ENCODE measurements around the gene TRIM29. TPM values are rescaled to one million over a fixed set of nuclear protein-coding genes. Genes with fewer than 3 reads are reported as not detected.

Gene TRIM29
- total and polyA plus RNA-seq, 2 of the 13 experiments (the other 11 are each of a cell fraction or from before 2014, with no cell fraction given), result 0.86 TPM

GRCh38 chr11:120089036-120090001 is 48.6 kb downstream of the TRIM29 start:
- no TSS peak for BruUV-seq (replicated peaks)
- FAIRE-seq (no peak), DNase-seq (ENCODE audit: low spot score) (no peak), ATAC-seq (no peak)
- Histone ChIP-seq H4K20me1 (ENCODE audit: insufficient read depth, low read length) (no peaks in the 10 kb centered on the region), H2AFZ (ENCODE audit: low read length) (no peak overlapping the region), H3K27ac (ENCODE audit: extremely low read length, insufficient read depth, low read length) (no peak overlapping the region), H3K4me2 (ENCODE audit: low read depth, low read length) (no peak overlapping the region), H3K79me2 (ENCODE audit: insufficient read depth, low read length) (no peaks in the 10 kb centered on the region), H3K36me3 (replicated peaks in 1 of 2; ENCODE audit: control insufficient read depth in 1 of 2, insufficient read depth in 2 of 2, low read length in 2 of 2) (no peaks in the 10 kb centered on the region), H3K4me3 (replicated peaks in 1 of 3; ENCODE audit: insufficient read depth in 1 of 3, low read depth in 2 of 3, low read length in 3 of 3) (no peak overlapping the region), H3K9ac (ENCODE audit: insufficient read depth, low read depth, low read length) (no peak overlapping the region), H3K4me1 (ENCODE audit: insufficient read depth, low read length) (no peaks in the 10 kb centered on the region), H3K9me3 (ENCODE audit: low read length) (no peaks in the 10 kb centered on the region), H3K27me3 (ENCODE audit: control insufficient read depth in 1 of 2, insufficient read depth in 2 of 2, low read length in 2 of 2) (peaks cover 8 to 42% of the 10 kb centered on the region in 2 experiments; a peak in 4 of 5 replicates)
- WGBS (ENCODE audit: low lambda C conversion rate), result 0% methylated on average over 4 of the region's 6 CpGs
- intact Hi-C loops (cut with micrococcal nuclease; ENCODE audit: unreplicated experiment) (no loop called here), in situ Hi-C loops (cut with HindIII; ENCODE audit: extremely low pct_ligation_motif_present, low pct_unique_long_range_greater_than_20kb) (no loop called here)
- ChIA-PET POLR2A (no interaction called here), CTCF (ENCODE audit: low intra/inter-chr PET ratio, low total read pairs) (no interaction called here)
- no peak for TF ChIP-seq TBX2 (CRISPR knock-in tag; IDR thresholded peaks at IDR 0.05; ENCODE audit: borderline replicate concordance)
- no peak for TF ChIP-seq RCOR2 (CRISPR knock-in tag; IDR thresholded peaks at IDR 0.05)
- TF ChIP-seq NFAT5 (CRISPR knock-in tag; IDR thresholded peaks at IDR 0.05), result no peak
- no peak for TF ChIP-seq ATF3 (CRISPR knock-in tag; IDR thresholded peaks at IDR 0.05)
- no peak for TF ChIP-seq MTERF4 (CRISPR knock-in tag; IDR thresholded peaks at IDR 0.05)
- TF ChIP-seq IRF2 (CRISPR knock-in tag; IDR thresholded peaks at IDR 0.05), result no peak
- no peak for TF ChIP-seq ZNF574 (CRISPR knock-in tag; IDR thresholded peaks at IDR 0.05)
- no peak for TF ChIP-seq NFIC (IDR thresholded peaks at IDR 0.05; ENCODE audit: low read length)
- no peak for TF ChIP-seq SOX13 (IDR thresholded peaks at IDR 0.05)
- TF ChIP-seq SOX13 (CRISPR knock-in tag; conservative IDR thresholded peaks at IDR 0.05 in 1 of 2, IDR thresholded peaks at IDR 0.05 in 1 of 2), result no peak
- no peak for TF ChIP-seq DPF2 (CRISPR knock-in tag; IDR thresholded peaks at IDR 0.05; ENCODE audit: borderline replicate concordance, low read depth)
- no peak for TF ChIP-seq ZNF691 (CRISPR knock-in tag; IDR thresholded peaks at IDR 0.05; ENCODE audit: borderline replicate concordance, low read depth)
- TF ChIP-seq KDM1A (CRISPR knock-in tag; IDR thresholded peaks at IDR 0.05), result no peak

Measured in HepG2 (cell line).